Astrocyte of the cerebellum (primary cell): ENCODE results near the gene OR10G3.

ENCODE experiments used
- DNase-seq: peaks from one replicate; pipeline ENCODE4 v3.0.0-alpha.2; 2011; ENCODE audit warnings: low read depth
- H3K4me3 ChIP-seq: 2 replicates; pipeline ENCODE4 v1.5.1; 2011; ENCODE audit warnings: mild to moderate bottlenecking, low read depth, low read length, moderate library complexity
- in situ Hi-C: cut with HindIII; loops from 2 replicates; pipeline ENCODE4 v1.10.0; 2017; ENCODE audit warnings: low sequenced_read_pairs
- TF ChIP-seq, protein P1 (sequence below): IDR thresholded peaks from 2 replicates; pipeline ENCODE4 v1.5.1; 2012; ENCODE audit warnings: low read length, low read depth, moderate library complexity, mild to moderate bottlenecking; ENCODE audit errors: missing control alignments

OR10G3 gene

DNA sequence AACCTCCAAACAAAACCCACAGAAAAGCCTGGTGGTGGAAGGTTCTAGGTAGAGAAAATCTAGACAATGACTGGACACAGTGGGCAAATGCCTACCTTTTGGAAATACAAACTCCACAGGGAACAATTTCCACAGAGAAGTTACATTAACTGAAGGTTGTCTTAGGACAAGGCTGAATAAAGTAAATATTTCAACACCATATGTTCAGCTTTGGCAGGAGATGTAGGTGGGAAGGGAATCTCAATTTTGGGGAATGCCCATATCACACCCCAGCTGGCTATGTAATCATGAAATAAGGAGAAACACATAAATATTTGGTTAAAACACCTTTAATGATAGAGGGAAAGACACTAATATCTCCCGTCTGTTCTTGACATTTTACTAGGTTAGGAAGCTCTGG, 59.1 kb downstream of the OR10G3 start:
- in situ Hi-C loops: no loop called here
- no peak overlapping the region for H3K4me3 ChIP-seq
- TF ChIP-seq, protein P1, sequence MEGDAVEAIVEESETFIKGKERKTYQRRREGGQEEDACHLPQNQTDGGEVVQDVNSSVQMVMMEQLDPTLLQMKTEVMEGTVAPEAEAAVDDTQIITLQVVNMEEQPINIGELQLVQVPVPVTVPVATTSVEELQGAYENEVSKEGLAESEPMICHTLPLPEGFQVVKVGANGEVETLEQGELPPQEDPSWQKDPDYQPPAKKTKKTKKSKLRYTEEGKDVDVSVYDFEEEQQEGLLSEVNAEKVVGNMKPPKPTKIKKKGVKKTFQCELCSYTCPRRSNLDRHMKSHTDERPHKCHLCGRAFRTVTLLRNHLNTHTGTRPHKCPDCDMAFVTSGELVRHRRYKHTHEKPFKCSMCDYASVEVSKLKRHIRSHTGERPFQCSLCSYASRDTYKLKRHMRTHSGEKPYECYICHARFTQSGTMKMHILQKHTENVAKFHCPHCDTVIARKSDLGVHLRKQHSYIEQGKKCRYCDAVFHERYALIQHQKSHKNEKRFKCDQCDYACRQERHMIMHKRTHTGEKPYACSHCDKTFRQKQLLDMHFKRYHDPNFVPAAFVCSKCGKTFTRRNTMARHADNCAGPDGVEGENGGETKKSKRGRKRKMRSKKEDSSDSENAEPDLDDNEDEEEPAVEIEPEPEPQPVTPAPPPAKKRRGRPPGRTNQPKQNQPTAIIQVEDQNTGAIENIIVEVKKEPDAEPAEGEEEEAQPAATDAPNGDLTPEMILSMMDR: no peak
- DNase-seq: no peak

DNA sequence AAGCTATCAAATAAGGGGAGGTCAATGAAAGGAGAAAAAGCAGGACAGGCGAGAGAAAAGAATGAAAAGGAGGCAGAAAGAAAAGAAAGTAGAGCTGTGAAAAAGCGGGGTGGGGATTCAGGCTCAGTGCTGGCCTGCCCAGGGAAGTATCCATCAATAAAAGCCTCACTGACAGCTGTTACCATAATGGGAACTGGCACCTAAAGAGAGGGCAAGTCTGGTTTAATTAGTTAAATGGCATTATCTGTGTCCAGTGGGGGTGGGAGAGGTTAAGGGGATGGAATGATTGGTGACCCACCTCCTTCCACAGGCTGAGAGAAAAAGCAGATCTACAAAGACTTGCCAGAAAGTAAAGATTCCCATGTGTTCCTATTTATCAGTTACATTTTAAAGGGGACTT, 61.2 kb downstream of the OR10G3 start:
- no peak overlapping the region for H3K4me3 ChIP-seq
- in situ Hi-C loops: no loop called here
- no peak for DNase-seq
- TF ChIP-seq, protein P1: no peak
